OCI-LY3 (cell line): Measurements from ENCODE around the gene KCNG3.

ENCODE experiments used
- H2AFZ ChIP-seq: fragments of 200-600, 300-600 bp; shearing (Covaris generic); 2 replicates; pipeline ENCODE4 v1.6.0; 2014; ENCODE audit warnings: antibody characterized with exemption, low read depth, low read length
- H3K27ac ChIP-seq: fragments of 200-600, 300-600 bp; sonication (generic); 2 replicates; pipeline ENCODE4 v1.5.1; 2014; ENCODE audit warnings: mild to moderate bottlenecking, low read length, moderate library complexity, mixed read lengths
- H3K27me3 ChIP-seq: fragments of 200-600, 300-600 bp; sonication (generic); 2 replicates; pipeline ENCODE4 v1.6.1; 2014; ENCODE audit warnings: low read depth, low read length, mixed read lengths
- H3K36me3 ChIP-seq: fragments of 200-600, 300-600 bp; sonication (generic); replicated peaks from 2 replicates; pipeline ENCODE3; 2014; ENCODE audit warnings: low read depth, low read length, mixed read lengths
- H3K4me1 ChIP-seq: fragments of 300-600, 200-600 bp; sonication (generic); 2 replicates; pipeline ENCODE4 v1.6.1; 2014; ENCODE audit warnings: low read length, mixed read lengths
- H3K4me2 ChIP-seq: fragments of 200-600, 300-600 bp; sonication (generic); 2 replicates; pipeline ENCODE4 v1.6.1; 2014; ENCODE audit warnings: low read length, mixed read lengths
- H3K4me3 ChIP-seq: fragments of 300-600, 200-600 bp; sonication (generic); 2 replicates; pipeline ENCODE4 v1.5.1; 2014; ENCODE audit warnings: antibody characterized with exemption, mild to moderate bottlenecking, low read length, moderate library complexity
- H3K79me2 ChIP-seq: fragments of 300-600, 200-600 bp; shearing (Covaris generic); 2 replicates; pipeline ENCODE4 v1.6.1; 2014; ENCODE audit warnings: mild to moderate bottlenecking, low read length, mixed read lengths
- H3K9ac ChIP-seq: fragments of 300-600, 200-600 bp; shearing (Covaris generic); 2 replicates; pipeline ENCODE4 v1.6.0; 2014; ENCODE audit warnings: mild to moderate bottlenecking, low read length, moderate library complexity
- H3K9me3 ChIP-seq: fragments of 200-600, 300-600 bp; shearing (Covaris generic); 2 replicates; pipeline ENCODE4 v1.6.1; 2014; ENCODE audit warnings: low read length, mixed read lengths; ENCODE audit not compliant: insufficient read depth
- H4K20me1 ChIP-seq: fragments of 200-600, 300-600 bp; sonication (generic); 2 replicates; pipeline ENCODE4 v1.6.1; 2016; ENCODE audit warnings: low read length, mixed read lengths; ENCODE audit not compliant: insufficient read depth
- CTCF ChIP-seq: fragments of 200-600, 300-600 bp; sonication (generic); IDR thresholded peaks from 2 replicates; pipeline ENCODE4 v1.5.1; 2014; ENCODE audit warnings: antibody characterized with exemption, low read length, low read depth
- EZH2phosphoT487 ChIP-seq: fragments of 200-600 bp; shearing (Covaris generic); IDR thresholded peaks from 2 replicates; pipeline ENCODE4 v1.6.1; 2018; ENCODE audit warnings: antibody characterized with exemption, mixed run types, low read depth

The KCNG3 gene

GRCh38 chr2:42504364-42505230 lies 10.8 kb upstream of the KCNG3 start:
- Histone ChIP-seq H3K36me3 (no peaks in the 10 kb centered on the region), H3K27ac (no peak overlapping the region), H3K4me3 (no peak overlapping the region), H3K4me2 (no peak overlapping the region), H3K79me2 (no peaks in the 10 kb centered on the region), H3K4me1 (no peaks in the 10 kb centered on the region), H2AFZ (no peak overlapping the region), H4K20me1 (no peaks in the 10 kb centered on the region), H3K27me3 (no peaks in the 10 kb centered on the region), H3K9ac (no peak overlapping the region), H3K9me3 (no peaks in the 10 kb centered on the region)
- TF ChIP-seq EZH2phosphoT487 (no peak), CTCF (no peak)

- Histone ChIP-seq H3K27ac (no peak overlapping the region), H3K79me2 (no peaks in the 10 kb centered on the region), H3K4me1 (no peaks in the 10 kb centered on the region), H3K4me3 (no peak overlapping the region), H2AFZ (no peak overlapping the region), H4K20me1 (no peaks in the 10 kb centered on the region), H3K9me3 (no peaks in the 10 kb centered on the region), H3K4me2 (no peak overlapping the region), H3K36me3 (no peaks in the 10 kb centered on the region), H3K9ac (no peak overlapping the region), H3K27me3 (no peaks in the 10 kb centered on the region)
- TF ChIP-seq CTCF (no peak), EZH2phosphoT487 (no peak)
Measured at GRCh38 chr2:42503291-42503690, 9.5 kb upstream of the KCNG3 start.

- H4K20me1 ChIP-seq = no peaks in the 10 kb centered on the region
- H2AFZ ChIP-seq = no peak overlapping the region
- no peak overlapping the region for H3K4me2 ChIP-seq
- no peak for TF ChIP-seq EZH2phosphoT487
- TF ChIP-seq CTCF = no peak
- H3K27me3 ChIP-seq = peaks cover 3% of the 10 kb centered on the region; the same call in 1 of the 2 replicates
- no peak overlapping the region for H3K4me3 ChIP-seq
- H3K9ac ChIP-seq = no peak overlapping the region
- no peaks in the 10 kb centered on the region for H3K36me3 ChIP-seq
- no peaks in the 10 kb centered on the region for H3K9me3 ChIP-seq
- peaks cover 5% of the 10 kb centered on the region; the same call in 1 of the 2 replicates for H3K4me1 ChIP-seq
- H3K27ac ChIP-seq = no peak overlapping the region
- H3K79me2 ChIP-seq = no peaks in the 10 kb centered on the region
Measured at GRCh38 chr2:42498497-42498896, 4.7 kb upstream of the KCNG3 start.

- no peak for TF ChIP-seq CTCF
- TF ChIP-seq EZH2phosphoT487 = no peak
- Histone ChIP-seq H3K4me2 (peak overlapping the region; percentile 78), H3K4me1 (peaks cover 5% of the 10 kb centered on the region; the same call in 1 of the 2 replicates), H3K36me3 (no peaks in the 10 kb centered on the region), H3K9me3 (no peaks in the 10 kb centered on the region), H4K20me1 (no peaks in the 10 kb centered on the region), H3K4me3 (no peak overlapping the region; the same call in 1 of the 2 replicates), H3K9ac (no peak overlapping the region), H3K79me2 (no peaks in the 10 kb centered on the region), H2AFZ (no peak overlapping the region), H3K27me3 (peaks cover 3% of the 10 kb centered on the region; the same call in 1 of the 2 replicates), H3K27ac (no peak overlapping the region)
Measured at GRCh38 chr2:42495611-42496010, 1.8 kb upstream of the KCNG3 start.
